ENCODE measurements around the gene PRKAG2.

The PRKAG2 gene

DNA sequence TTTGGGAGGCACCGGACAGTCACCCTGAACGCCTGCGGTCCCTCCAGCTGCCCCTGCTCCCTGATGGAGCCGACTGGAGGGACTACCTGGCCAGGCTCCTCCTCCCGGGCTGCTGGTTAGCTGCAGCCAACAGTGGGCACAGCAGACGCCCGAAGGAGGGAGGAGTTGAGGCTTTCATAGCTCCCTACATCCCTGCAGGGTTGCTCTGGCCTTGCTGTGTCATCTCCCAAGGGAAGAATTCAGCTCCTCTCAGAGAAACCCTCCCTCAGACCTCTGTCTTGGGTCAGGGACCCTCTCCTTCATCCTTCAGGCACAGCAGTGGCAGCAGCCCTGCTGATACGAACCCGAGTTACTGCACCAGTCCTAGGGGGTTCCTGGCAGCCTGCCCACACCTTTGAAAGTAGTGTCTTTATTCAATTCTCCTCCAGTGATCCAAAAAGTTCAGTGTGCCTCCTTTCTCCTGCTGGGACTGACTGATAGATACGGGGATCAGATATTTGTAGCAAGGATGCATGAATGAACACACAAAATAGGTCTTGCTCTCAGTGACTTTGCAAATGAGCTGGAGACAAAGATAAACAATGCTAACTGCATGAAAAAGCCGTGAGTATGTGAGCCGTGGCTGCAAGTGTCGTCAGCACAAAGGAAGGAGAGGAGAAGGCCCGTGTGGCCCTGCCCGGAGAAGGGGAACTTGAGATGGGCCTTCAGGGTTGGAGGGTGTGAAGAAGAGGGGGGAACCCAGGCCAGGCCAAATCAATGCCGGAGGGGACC, 136.6 kb downstream of the PRKAG2 start:
- no peak for DNase-seq

- DNase-seq: no peak
These were observed 138.0 kb downstream of the PRKAG2 start for GRCh38 chr7:151738925-151739324.

DNA sequence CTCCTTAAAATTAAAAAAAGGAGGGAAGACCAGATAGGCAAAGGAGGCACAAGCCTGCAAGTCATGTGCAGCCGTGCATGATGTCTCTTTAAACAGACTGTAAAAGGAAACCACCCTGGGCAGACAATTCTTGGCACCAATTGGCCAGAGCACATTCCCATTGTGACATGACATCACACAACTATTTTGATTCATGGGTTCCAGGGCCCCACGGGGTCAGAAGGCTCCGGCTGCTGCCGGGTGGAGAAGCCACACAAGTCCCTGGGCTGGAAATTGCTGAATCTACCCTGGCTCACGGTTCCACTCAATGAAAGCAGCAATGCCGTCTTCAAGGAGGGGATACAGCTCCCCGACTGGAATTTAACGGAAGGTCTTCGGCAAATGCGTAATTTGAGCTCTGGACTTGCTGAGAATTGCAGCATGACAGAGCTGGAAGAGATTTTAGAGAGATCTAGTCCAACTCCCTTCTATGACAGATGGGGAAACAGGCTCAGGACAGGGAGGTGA, 140.5 kb downstream of the PRKAG2 start:
- no peak for DNase-seq

DNA sequence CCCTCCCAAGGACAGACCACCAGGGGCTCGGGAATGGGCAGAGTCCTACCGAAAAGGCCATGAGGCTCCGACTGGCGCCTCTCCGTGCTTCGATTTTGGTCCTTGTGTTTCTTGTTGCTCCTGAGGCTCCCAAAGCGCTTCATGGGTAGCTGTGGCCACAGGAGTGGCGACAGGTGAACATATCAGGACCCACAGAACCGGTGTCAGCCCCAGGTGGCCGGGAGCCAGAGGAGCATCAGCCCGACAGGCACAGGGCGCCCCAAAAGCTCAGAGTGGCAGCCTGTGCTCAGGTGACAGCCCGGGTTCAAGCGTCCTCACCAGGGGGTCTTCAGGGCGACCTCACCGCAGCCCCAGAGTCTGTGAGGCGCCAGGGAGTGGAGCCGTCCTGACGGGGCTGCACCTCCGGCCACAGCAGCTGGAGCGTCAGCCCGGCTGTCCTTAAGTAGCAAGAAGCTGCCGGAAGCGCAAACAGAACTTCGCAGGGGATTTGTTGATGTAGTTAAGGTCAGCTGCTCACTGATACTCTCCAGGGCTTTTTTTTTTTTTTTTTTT, 141.0 kb downstream of the PRKAG2 start:
- no peak for DNase-seq

DNA sequence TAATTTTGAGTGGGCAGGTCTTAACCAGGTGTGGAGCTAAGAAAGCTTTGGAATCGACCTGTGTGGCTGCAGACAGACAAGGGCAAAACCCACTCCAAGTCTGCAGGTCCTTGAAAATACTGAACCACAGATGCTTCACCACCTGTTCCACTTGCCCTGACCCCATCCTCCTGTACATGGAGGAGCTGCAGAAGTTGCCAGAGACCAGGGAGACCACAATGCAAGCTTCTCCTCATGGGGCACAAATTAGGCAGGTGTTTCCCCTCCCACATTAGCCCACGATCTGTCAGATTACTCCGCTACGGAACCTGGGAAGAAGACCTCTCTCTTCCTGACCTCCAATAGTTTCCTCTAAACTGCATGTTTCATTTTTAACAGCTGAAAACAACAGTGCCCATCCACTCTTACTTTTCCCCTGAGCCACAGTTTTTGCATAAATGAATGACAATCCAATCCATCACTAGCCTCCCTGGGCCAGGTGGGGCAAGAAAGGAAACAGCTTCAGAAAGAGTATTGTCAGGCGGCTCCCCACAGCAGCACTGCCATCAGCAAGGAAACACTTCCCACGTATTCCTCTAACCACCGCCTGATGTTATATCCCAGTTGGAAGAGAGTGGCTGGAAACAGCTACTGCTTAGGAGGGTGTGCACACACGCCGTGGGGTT, 141.6 kb downstream of the PRKAG2 start:
- DNase-seq: no peak

- no peak for DNase-seq
These were observed 143.9 kb downstream of the PRKAG2 start for GRCh38 chr7:151732834-151733592.

GRCh38 chr7:151732292-151732691, 144.6 kb downstream of the PRKAG2 start:
- no peak for DNase-seq

DNA sequence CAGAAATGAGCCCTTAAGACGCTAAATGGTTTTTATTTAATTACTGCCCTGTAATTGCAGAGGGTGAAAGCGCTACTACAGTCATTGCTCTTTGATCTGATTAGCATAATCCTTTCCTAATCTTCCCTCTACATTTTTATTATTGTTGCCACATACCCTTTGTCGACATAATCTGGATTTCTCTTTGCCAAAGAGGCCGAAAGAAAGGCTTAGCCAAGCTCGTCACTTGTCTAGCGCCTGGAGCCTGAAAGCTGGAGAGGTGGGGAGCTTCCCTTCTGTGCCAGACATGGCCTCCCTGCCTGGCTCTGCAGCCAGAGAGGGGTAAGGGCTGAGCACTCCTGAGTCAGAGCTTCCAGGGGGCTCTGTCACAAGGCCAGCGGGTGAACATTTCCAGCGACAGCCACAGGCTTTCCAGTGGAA, 145.9 kb downstream of the PRKAG2 start:
- no peak for DNase-seq

- DNase-seq: no peak
These were observed 146.3 kb downstream of the PRKAG2 start for GRCh38 chr7:151730591-151730990.

DNA sequence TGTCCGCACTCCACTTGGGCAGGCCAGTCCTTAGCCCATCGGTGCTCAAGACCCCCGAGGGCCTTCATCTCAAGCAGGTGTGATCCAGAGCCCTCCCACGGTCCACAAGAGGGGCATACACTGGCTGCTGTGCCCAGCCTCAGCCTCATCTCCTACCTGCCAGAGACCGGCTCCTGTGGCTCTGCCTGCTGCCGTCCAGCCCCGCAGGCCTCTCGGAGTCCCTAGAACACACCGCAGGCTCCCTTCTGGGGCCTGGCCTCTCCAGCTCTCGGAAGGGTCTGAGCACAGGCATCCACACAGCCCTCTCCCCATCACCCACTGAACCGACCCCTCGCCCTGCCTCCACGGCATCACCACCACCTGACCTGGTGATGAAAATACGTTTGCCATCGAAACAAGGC, 147.4 kb downstream of the PRKAG2 start:
- no peak for DNase-seq

DNA sequence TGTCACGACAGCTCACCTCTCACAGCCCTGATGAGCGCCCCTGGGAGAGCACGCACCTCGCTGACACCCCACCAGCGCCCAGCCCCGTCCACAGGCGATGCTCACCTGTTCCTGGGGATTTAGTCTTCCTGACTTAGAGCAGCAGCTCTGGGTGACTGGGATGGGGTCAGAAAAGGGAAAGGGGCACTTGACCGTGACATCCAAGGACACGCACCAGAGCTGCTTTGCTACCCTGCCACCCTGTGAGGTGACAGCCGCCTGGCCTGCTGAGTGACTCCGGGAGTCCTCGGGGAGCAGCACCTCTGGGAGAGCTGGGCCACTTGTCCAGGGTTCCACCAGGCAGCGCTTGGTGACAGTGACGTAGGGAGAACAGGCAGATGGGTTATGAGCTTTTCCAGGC, 148.2 kb downstream of the PRKAG2 start:
- DNase-seq: no peak

DNA sequence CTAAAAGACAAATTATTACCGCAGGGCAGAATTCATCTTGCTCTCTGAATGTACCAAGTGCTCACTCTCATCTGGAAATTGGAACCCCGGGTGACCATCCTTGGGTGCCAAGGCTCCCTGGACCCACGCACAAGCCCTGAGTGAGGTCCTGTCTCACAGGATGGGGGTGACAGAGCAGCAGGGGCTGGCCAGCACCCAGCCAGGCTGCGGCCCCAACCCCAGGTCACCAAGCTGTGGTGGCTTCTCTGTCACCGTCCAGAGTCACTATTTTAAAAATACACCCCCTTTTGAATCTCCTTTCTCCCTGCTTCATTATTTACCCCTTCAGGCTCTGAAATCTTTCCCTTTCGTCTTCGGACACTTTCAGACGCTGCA, 148.6 kb downstream of the PRKAG2 start:
- no peak for DNase-seq

DNA sequence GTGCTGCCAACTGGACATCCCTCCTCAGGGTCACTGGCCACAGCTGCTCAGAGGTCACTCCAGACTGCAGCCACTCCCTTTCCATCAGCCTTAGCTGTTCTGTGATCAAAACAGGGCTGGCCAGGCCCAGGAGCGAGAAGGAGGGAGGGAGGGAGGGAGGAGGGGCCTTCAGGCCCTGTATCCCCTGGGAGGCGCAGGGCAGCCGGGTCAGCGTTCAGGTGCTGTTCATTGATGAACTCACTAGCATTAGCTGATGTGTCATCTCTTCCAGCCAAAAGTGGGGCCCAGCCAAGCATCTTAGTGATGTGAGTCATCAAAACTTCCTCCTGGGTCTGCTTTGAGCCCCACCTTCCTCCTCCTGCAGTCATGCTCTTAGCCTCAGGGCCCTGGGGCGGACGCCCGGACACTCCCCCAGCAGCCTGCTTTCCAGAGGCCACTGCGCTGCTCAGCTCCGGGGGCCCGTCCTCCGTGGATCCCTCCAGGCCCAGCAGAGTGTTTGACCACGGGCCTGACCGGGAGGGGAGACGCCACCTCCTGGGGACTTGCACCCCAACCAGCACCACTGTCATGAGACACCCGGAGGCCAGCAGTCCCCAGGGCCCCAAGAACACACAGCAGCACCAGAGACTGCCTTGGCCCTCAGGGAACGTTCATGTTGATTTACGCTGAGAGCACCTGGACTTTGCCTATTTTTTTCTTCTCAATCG, 149.2 kb downstream of the PRKAG2 start:
- no peak for DNase-seq

DNA sequence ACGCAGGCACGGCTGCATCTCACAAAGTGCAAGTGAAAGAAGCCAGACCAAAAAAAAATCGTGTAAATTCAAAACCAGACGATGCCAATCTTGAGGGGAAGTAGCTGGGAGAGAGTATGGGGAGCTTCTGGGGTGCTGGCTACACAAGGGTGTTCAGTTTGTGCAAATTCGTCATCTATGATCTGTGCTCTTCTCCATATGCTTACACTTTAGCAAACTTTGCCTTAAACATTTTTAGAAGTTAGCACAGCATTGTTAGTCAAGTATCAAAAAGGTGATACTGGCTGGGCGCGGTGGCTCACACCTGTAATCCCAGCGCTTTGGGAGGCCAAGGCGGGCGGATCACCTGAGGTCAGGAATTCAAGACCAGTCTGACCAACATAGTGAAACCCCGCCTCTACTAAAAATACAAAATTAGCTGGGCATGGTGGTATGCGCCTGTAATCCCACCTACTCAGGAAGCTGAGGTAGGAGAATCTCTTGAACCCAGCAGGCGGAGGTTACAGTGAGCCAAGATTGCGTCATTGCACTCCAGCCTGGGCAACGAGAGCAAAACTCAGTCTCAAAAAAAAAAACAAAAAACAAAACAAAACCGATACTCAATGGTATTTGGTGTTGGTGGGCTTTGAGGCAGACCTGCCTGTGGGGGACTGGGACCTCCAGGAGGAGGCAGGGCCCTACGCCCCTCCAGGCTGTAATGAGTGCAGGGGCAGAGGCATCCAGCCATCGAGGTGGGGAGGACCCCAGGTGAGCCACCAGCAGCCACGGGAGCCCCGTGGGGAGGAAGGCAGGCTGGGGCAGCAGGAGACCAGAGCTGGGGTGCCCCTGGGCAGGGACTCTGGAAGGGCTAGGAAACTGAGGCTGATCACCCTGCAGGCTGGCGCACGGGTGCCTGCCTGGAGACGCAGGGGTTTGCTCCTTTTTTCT, 150.0 kb downstream of the PRKAG2 start:
- DNase-seq: no peak

GRCh38 chr7:151725844-151726651, 150.9 kb downstream of the PRKAG2 start:
- peak in 1 of 2 donors; percentile 7 for DNase-seq

- DNase-seq: no peak
These were observed 151.9 kb downstream of the PRKAG2 start for GRCh38 chr7:151724920-151725584.

GRCh38 chr7:151724250-151724915, 152.5 kb downstream of the PRKAG2 start:
- no peak for DNase-seq

DNA sequence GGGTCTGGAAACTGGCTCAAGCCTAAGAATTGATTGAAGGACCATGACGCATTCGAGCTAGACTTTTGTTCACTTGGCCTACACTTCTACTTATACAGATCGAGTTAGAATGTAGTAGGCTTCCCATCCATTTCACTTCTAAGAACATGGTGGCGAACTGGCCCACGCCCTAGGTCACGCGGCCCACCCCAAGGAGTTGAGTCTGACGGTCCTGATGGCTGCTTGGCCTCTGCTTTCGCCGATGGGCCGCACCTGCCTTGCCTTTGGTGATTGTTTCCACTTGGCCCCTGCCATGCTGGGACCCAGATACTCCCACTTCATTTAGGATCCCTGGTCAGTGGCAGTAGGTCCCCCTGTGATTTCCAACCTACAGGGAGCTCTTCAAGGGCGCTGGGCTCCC, 153.6 kb downstream of the PRKAG2 start:
- no peak for DNase-seq

DNA sequence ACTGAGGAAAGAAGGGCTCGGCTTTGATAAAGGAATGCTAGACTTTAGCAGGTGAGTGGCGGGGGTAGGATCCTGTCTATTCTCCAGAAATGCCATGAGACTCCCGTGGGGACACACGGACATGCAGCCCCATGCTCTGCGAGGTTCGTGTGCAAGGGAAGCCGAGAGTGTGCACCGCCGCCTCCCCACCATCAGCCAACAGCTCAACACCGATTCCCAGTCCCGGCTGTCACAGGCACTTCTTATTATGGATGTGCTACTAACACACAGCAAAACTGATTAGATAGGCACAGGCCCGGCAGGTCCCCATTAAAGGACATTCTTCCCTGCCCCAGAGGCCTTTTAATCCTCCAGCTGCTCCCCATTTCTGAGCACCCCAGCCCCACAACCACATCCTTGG, 154.4 kb downstream of the PRKAG2 start:
- DNase-seq: no peak

Data from hippocampal formation (tissue), 2 donors.